Kidney epithelial cell (primary cell): Measurements from ENCODE around the gene ZNRF2. TPM values are rescaled to one million over a fixed set of nuclear protein-coding genes. Genes with fewer than 3 reads are reported as not detected.

Experiments
- DNase-seq: peaks from one replicate; pipeline ENCODE4 v3.0.0-alpha.2; 2010; ENCODE audit warnings: low read depth
- H3K27me3 ChIP-seq: 2 replicates; pipeline ENCODE4 v1.6.0; 2011; ENCODE audit warnings: low read length; ENCODE audit not compliant: control insufficient read depth, insufficient read depth
- H3K36me3 ChIP-seq: 2 replicates; pipeline ENCODE4 v1.5.1; 2011; ENCODE audit warnings: low read length; ENCODE audit not compliant: control insufficient read depth, insufficient read depth
- H3K4me3 ChIP-seq: 2 replicates; pipeline ENCODE4 v1.5.1; 2011; ENCODE audit warnings: low read depth, mild to moderate bottlenecking, control low read depth, low read length
- CTCF ChIP-seq: IDR thresholded peaks from 2 replicates; pipeline ENCODE4 v1.5.1; 2011; ENCODE audit warnings: mild to moderate bottlenecking, moderate library complexity, low read length, control low read depth, inconsistent platforms; ENCODE audit not compliant: insufficient read depth, poor library complexity, severe bottlenecking
- total RNA-seq: library from RNA; depleted of rRNA; stranded (reverse); fragments of >200 nt; gene quantifications from 2 replicates; pipeline ENCODE4 v1.2.3, GENCODE V29; 2015

ZNRF2 gene
- total RNA-seq = 11.0 and 11.2 TPM in 2 replicates

DNA sequence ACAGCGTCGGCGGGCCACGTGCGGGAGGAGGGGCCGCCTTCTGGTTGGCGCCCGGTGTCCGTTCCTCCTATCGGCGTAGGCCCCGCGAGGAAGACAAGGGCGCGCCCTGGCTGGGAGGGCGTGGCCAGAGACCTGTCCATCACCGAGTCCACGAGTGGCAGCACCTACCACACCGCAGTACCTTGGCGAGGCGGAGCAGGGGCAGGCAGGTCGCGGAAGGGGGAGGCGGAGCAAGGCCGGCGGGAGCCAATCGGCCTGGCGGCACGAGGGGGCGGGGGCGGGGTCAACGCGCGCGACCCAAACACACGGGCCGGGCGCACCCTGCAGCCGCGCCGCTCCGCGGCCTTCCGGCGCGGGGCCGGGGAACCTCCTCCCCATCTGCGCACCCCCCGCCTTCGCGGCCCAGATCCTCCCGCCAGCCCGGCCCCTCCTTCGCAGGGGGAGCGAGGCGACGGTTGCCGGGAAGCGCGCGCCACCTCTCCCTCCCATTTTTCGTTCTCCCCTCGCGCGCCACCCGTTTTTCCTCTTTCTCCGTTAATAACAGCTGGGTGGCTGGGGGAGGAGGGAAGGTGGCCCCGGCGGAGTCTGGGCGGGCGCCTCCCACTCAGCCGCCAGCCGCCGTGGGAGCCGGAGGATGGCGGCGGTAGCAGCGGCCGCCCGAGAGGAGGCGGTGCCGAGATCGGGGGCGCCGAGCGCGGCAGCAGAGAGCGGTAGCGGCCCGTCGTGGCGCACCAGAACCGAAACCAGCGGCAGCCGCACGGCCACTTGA is at the start of gene ZNRF2:
ZNRF2 (plus strand) TSS at position 300 of the 769 bp plus-strand sequence. CDS start 761 bp downstream, outside the sequence.
- Histone ChIP-seq H3K36me3 (no peaks in the 10 kb centered on the region), H3K27me3 (no peaks in the 10 kb centered on the region), H3K4me3 (peak within 1 kb of the TSS; percentile 64)
- TF ChIP-seq CTCF = peak; percentile 21
- DNase-seq = peak; percentile 98

- Histone ChIP-seq H3K36me3 (no peaks in the 10 kb centered on the region), H3K4me3 (no peak overlapping the region), H3K27me3 (no peaks in the 10 kb centered on the region)
- TF ChIP-seq CTCF = no peak
- DNase-seq = no peak
These were observed 47.1 kb upstream of the ZNRF2 start for GRCh38 chr7:30237271-30237695.

DNA sequence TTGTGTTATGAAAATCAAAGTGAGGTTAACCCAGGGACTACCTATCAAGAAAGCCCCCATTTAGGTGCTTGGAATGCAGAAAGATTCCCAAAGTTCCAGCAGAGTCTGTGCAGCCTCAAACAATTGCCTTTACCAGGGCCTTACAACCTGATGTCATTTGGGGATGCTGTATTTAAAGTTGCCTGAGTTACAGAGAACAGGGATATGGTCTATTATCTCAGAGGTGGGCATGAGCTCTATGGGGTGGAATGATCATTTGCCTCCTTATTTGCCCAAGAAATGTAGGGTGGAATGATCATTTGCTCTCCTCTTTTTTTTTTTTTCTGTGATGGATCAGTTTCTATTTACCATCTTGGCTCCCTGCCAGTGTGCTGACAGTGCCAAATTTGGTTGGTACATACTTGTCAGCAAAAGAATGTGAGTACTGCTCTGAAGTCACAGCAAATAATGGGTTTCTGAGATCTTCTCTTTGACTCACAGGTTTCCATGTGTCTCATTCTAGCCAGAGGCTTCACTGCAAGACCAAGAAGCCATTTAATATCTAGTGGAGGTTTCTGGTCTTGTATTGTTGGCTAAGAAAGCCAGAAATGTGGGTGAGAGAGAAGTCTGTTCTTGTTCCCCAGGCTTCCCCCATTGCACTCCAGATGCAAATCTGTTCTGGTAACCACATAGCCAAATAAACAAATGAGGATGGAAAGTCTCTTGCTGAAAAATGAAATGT is 45.5 kb upstream of the ZNRF2 start:
- Histone ChIP-seq H3K36me3 (no peaks in the 10 kb centered on the region), H3K4me3 (no peak overlapping the region), H3K27me3 (no peaks in the 10 kb centered on the region)
- DNase-seq = peak; percentile 51
- TF ChIP-seq CTCF = no peak

GRCh38 chr7:30240106-30240800 is 44.1 kb upstream of the ZNRF2 start:
- H3K36me3 ChIP-seq = no peaks in the 10 kb centered on the region
- DNase-seq = peak; percentile 71
- no peaks in the 10 kb centered on the region for H3K27me3 ChIP-seq
- no peak overlapping the region for H3K4me3 ChIP-seq
- TF ChIP-seq CTCF = no peak

GRCh38 chr7:30241767-30242166 is 42.6 kb upstream of the ZNRF2 start:
- Histone ChIP-seq H3K36me3 (no peaks in the 10 kb centered on the region), H3K27me3 (peaks cover 9% of the 10 kb centered on the region), H3K4me3 (no peak overlapping the region)
- TF ChIP-seq CTCF = no peak
- DNase-seq = no peak
